Smooth muscle cell (in vitro differentiated cells): Measurements from ENCODE around the gene ARRDC1. TPM values are rescaled to one million over a fixed set of nuclear protein-coding genes. Genes with fewer than 3 reads are reported as not detected.
"Not testable (repeated sequence)": the region's sequence is repeated elsewhere in the genome, so short reads cannot be mapped to it uniquely, and the experiment has no call there.

Source experiments
- DNase-seq: peaks from one replicate; lab custom pipeline; 2025; ENCODE audit not compliant: unreplicated experiment; lab: John Stamatoyannopoulos, UW
- H2AFZ ChIP-seq: fragments of 200-600 bp; sonication (generic); 2 replicates; pipeline ENCODE4 v1.6.0; 2016; ENCODE audit warnings: antibody characterized with exemption, low read depth, mild to moderate bottlenecking
- H3F3A ChIP-seq: fragments of 200-600 bp; sonication (generic); 2 replicates; pipeline ENCODE4 v1.6.0; 2017; ENCODE audit warnings: antibody characterized with exemption, low read depth
- H3K27ac ChIP-seq: fragments of 200-600 bp; sonication (generic); 2 replicates; pipeline ENCODE4 v1.5.1; 2016; ENCODE audit warnings: low read depth, mild to moderate bottlenecking
- H3K27me3 ChIP-seq: fragments of 200-600 bp; sonication (generic); 2 replicates; pipeline ENCODE4 v1.6.1; 2016; ENCODE audit warnings: low read depth, mild to moderate bottlenecking
- H3K36me3 ChIP-seq: fragments of 200-600 bp; sonication (generic); 2 replicates; pipeline ENCODE4 v1.5.1; 2016; ENCODE audit warnings: low read depth
- H3K4me1 ChIP-seq: fragments of 200-600 bp; sonication (generic); 2 replicates; pipeline ENCODE4 v1.5.1; 2016; ENCODE audit warnings: low read depth
- H3K4me2 ChIP-seq: fragments of 200-600 bp; sonication (generic); 2 replicates; pipeline ENCODE4 v1.6.0; 2016; ENCODE audit warnings: mild to moderate bottlenecking
- H3K4me3 ChIP-seq: fragments of 200-600 bp; sonication (generic); 2 replicates; pipeline ENCODE4 v1.5.1; 2016; ENCODE audit warnings: mild to moderate bottlenecking
- H3K79me2 ChIP-seq: fragments of 200-600 bp; sonication (generic); 2 replicates; pipeline ENCODE4 v1.6.0; 2016; ENCODE audit warnings: low read depth, mild to moderate bottlenecking
- H3K9ac ChIP-seq: fragments of 200-600 bp; sonication (generic); 2 replicates; pipeline ENCODE4 v1.6.0; 2016; ENCODE audit warnings: low read depth
- H3K9me3 ChIP-seq: fragments of 200-600 bp; sonication (generic); replicated peaks from 2 replicates; pipeline ENCODE4 v1.5.1; 2016; ENCODE audit warnings: low read depth
- H4K20me1 ChIP-seq: fragments of 200-600 bp; sonication (generic); 2 replicates; pipeline ENCODE4 v1.6.0; 2016; ENCODE audit warnings: low read depth
- WGBS: methylation state at CpG from one replicate; pipeline ENCODE4 v1.1.7; 2016; ENCODE audit warnings: low lambda C conversion rate; 5-methylcytosine and 5-hydroxymethylcytosine counted together
- polyA plus RNA-seq: library from polyadenylated mRNA; unstranded; fragments of >200 nt; fragmentation: Nextera tagmentation; extraction: Ambion mirVana; gene quantifications from 2 replicates; pipeline ENCODE4 v1.2.1, GENCODE V29; 2016
- total RNA-seq: library from RNA; depleted of rRNA; stranded (reverse); fragments of >200 nt; gene quantifications from 2 replicates; pipeline ENCODE4 v1.2.3, GENCODE V29; 2014
- TF ChIP-seq, protein P1 (sequence below): fragments of 200-600 bp; sonication (generic); IDR thresholded peaks from 2 replicates; pipeline ENCODE4 v1.5.1; 2017; ENCODE audit warnings: borderline replicate concordance, mild to moderate bottlenecking, antibody characterized with exemption; ENCODE audit not compliant: insufficient read depth, poor library complexity, severe bottlenecking

The ARRDC1 gene
- total and polyA plus RNA-seq, 2 experiments from 2014 or later: 16.7 to 18.7 TPM

DNA sequence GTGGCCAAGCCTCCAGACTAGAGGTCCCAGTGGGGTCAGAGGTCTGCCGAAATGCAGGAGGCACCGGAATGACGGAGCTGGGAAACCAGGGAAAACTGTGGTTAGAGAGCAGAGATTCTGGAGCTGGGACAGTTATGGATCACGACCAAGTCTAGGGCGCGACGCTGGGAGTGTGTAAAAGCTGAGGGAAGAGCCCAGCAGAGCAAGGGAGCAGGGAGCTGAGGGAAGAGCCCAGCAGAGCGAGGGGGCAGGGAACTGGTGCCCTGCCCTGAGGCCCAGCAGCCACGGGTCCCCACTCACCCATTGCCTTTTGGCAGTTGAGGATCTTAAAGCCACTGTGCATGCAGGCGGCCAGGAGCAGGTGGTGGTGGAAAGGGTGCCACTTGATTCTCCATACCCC, 41.4 kb upstream of the ARRDC1 start:
- Histone ChIP-seq H3K9me3 (no peaks in the 10 kb centered on the region), H3K27ac (no peak overlapping the region), H3K4me2 (no peak overlapping the region), H3K79me2 (no peaks in the 10 kb centered on the region), H3K9ac (no peak overlapping the region), H4K20me1 (no peaks in the 10 kb centered on the region), H3K36me3 (no peaks in the 10 kb centered on the region), H3F3A (no peaks in the 10 kb centered on the region), H3K27me3 (no peaks in the 10 kb centered on the region), H2AFZ (no peak overlapping the region), H3K4me1 (no peaks in the 10 kb centered on the region), H3K4me3 (no peak overlapping the region)
- DNase-seq: no peak
- TF ChIP-seq, protein P1, sequence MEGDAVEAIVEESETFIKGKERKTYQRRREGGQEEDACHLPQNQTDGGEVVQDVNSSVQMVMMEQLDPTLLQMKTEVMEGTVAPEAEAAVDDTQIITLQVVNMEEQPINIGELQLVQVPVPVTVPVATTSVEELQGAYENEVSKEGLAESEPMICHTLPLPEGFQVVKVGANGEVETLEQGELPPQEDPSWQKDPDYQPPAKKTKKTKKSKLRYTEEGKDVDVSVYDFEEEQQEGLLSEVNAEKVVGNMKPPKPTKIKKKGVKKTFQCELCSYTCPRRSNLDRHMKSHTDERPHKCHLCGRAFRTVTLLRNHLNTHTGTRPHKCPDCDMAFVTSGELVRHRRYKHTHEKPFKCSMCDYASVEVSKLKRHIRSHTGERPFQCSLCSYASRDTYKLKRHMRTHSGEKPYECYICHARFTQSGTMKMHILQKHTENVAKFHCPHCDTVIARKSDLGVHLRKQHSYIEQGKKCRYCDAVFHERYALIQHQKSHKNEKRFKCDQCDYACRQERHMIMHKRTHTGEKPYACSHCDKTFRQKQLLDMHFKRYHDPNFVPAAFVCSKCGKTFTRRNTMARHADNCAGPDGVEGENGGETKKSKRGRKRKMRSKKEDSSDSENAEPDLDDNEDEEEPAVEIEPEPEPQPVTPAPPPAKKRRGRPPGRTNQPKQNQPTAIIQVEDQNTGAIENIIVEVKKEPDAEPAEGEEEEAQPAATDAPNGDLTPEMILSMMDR: no peak
- WGBS: 95% methylated on average over 10 of the region's 10 CpGs

DNA sequence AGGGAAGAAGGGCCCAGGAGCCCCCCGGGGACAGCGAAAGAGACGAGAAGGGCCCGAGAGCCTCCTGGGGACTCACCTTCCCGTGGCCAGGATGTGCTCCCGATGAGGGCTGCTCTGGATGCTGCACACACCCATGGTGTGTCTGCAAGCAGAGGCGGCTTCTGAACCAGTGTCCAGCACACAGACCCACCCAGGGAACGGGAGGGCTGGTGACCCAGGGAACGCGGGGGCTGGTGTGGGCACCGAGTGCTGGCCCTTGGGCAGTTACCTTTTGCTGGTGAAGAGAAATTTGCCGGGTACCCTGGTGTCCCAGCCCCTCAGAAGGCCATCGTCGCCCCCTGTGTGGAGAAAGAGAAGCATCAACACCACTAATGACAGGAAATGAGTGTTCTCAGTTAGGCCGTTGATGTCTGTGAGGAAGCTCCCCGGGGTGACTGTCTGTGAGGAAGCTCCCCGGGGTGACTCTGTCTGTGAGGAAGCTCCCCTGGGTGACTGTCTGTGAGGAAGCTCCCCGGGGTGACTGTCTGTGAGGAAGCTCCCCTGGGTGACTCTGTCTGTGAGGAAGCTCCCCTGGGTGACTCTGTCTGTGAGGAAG, 40.6 kb upstream of the ARRDC1 start:
- H3K36me3 ChIP-seq: no peaks in the 10 kb centered on the region
- H3K9ac ChIP-seq: no peak overlapping the region
- H3K9me3 ChIP-seq: no peaks in the 10 kb centered on the region
- DNase-seq: no peak
- H3K4me3 ChIP-seq: no peak overlapping the region
- no peak overlapping the region for H3K4me2 ChIP-seq
- no peaks in the 10 kb centered on the region for H3K27me3 ChIP-seq
- no peak overlapping the region for H3K27ac ChIP-seq
- no peaks in the 10 kb centered on the region for H3F3A ChIP-seq
- WGBS: 98% methylated on average over 16 of the region's 18 CpGs
- no peaks in the 10 kb centered on the region for H4K20me1 ChIP-seq
- no peaks in the 10 kb centered on the region for H3K79me2 ChIP-seq
- TF ChIP-seq, protein P1: no peak
- no peaks in the 10 kb centered on the region for H3K4me1 ChIP-seq
- H2AFZ ChIP-seq: no peak overlapping the region

DNA sequence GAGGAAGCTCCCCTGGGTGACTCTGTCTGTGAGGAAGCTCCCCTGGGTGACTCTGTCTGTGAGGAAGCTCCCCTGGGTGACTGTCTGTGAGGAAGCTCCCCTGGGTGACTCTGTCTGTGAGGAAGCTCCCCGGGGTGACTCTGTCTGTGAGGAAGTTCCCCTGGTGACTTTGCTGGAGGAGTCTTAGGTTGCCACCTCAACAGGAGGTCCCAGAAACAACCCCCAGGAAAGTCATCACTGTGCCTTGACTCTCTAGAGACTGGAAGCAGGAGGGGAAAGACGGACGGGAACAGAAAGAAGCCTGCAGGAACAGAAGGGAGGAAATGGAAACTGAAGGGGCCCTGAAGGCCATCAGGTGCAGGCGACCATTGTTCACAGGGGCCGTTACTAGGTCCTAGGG, 37.0 kb upstream of the ARRDC1 start:
- not testable (repeated sequence) for DNase-seq, H3F3A ChIP-seq, H4K20me1 ChIP-seq, H3K27ac ChIP-seq, H3K4me2 ChIP-seq, H3K79me2 ChIP-seq, H3K36me3 ChIP-seq, H2AFZ ChIP-seq, H3K27me3 ChIP-seq, H3K4me3 ChIP-seq, H3K4me1 ChIP-seq, H3K9me3 ChIP-seq, H3K9ac ChIP-seq
- 92% methylated on average over 5 of the region's 5 CpGs for WGBS

DNA sequence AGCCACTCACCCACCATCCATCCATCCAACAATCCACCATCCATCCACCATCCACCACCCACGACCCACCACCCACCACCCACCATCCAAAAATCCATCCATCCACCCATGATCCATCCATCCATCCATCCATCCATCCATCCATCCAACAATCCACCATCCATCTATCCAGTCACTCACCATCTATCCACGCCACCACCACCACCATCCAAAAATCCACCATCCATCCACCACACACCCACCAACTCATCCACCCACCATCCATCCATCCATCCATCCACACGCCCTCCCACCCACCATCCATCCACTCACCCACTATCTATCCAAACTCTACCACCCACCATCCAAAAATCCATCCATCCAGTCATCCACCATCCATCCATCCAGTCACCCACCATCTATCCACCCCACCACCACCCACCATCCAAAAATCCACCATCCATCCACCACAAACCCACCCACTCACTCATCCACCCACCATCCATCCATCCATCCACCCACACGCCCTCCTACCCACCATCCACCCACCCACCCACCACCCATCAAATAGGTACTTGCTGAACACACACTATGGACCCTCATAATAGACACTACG, 35.8 kb upstream of the ARRDC1 start:
- H3K36me3 ChIP-seq: peaks cover 3% of the 10 kb centered on the region
- no peak overlapping the region for H3K9ac ChIP-seq
- no peaks in the 10 kb centered on the region for H3K27me3 ChIP-seq
- H3K79me2 ChIP-seq: peaks cover 10% of the 10 kb centered on the region
- TF ChIP-seq, protein P1: no peak
- 97% methylated on average over 5 of the region's 5 CpGs for WGBS
- no peak for DNase-seq
- H3K27ac ChIP-seq: no peak overlapping the region
- no peak overlapping the region for H2AFZ ChIP-seq
- H4K20me1 ChIP-seq: no peaks in the 10 kb centered on the region
- H3K4me1 ChIP-seq: no peaks in the 10 kb centered on the region
- H3K9me3 ChIP-seq: no peaks in the 10 kb centered on the region
- H3F3A ChIP-seq: no peaks in the 10 kb centered on the region
- H3K4me2 ChIP-seq: no peak overlapping the region
- H3K4me3 ChIP-seq: no peak overlapping the region
